ENCODE data around the gene FES.

GRCh38 chr15:90929246-90930019 is 45.1 kb downstream of the FES start:
- no peak for TF ChIP-seq EZH2phosphoT487 (IDR thresholded peaks at IDR 0.05; ENCODE audit: insufficient read depth, low read depth)
- no peak for TF ChIP-seq EZH2 (IDR thresholded peaks at IDR 0.05; ENCODE audit: insufficient read depth, poor library complexity, severe bottlenecking)
